HG02973 (cell line): ENCODE data around the gene TSEN34.
"Not testable (repeated sequence)": the region's sequence is repeated elsewhere in the genome, so short reads cannot be mapped to it uniquely, and the experiment has no call there.

ENCODE experiments used
- ATAC-seq: cut with Tn5 transposase; IDR thresholded peaks from one replicate; pipeline ENCODE4 v1.9.1; 2021; ENCODE audit warnings: moderate library complexity; ENCODE audit not compliant: unreplicated experiment

Gene TSEN34

DNA sequence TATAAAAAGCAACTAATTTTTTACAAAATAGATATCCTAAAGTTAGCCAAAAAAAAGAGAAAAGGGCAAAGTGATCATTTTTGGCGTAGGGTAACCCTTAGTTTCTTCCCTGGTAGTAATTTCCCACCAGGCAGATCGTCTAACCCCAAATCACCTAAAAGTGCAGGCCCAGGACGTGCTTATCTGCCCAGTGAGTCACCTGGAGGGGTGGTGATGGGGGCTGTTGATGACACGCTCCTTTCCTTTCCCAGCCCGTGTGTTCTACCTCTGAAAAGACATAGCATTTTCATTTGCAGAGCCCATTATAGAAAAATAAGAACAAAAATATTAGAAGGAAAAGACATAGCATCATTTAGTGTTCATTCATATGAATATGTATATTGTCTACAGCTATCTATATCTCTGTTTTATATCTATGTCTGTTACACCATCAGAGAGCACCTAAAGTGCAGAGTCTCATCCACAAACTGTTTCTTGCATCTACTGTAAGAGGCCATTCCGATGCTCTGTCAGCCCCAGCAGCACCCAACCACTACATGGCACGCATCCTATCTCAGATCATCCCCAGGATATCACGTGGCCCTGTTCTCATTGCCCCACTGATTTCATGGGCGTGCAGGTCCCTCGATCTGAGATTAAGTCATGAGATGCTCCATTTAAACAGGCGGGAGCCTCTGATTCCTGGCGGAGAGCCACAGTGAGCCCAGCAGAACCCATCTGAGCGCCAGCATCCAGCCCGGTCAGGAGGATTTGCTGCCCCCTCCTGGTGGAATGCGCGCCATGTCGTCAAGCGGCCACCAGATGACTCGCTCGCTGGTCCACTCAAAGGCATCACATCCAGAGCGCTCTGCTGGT, 40.2 kb downstream of the TSEN34 start:
- no peak for ATAC-seq

DNA sequence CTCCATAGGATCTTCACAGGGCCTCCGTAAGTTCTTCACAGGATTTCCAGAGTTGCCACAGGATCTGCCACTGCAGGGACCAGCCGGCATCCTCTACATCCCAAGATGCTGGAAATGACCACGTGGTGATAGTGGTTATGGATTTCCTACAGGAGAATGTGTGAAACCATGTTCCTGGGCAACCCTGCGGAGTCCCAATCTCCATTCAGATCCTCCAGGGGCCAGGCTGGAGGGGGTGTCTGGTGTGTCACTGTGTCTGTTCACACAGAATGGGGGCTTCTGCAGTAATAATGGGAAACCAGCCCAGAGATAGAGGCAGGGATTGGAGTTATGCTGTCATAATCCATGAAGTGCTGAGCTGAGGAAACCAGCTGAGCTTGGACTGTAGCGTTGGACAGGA, 42.8 kb downstream of the TSEN34 start:
- no peak for ATAC-seq

DNA sequence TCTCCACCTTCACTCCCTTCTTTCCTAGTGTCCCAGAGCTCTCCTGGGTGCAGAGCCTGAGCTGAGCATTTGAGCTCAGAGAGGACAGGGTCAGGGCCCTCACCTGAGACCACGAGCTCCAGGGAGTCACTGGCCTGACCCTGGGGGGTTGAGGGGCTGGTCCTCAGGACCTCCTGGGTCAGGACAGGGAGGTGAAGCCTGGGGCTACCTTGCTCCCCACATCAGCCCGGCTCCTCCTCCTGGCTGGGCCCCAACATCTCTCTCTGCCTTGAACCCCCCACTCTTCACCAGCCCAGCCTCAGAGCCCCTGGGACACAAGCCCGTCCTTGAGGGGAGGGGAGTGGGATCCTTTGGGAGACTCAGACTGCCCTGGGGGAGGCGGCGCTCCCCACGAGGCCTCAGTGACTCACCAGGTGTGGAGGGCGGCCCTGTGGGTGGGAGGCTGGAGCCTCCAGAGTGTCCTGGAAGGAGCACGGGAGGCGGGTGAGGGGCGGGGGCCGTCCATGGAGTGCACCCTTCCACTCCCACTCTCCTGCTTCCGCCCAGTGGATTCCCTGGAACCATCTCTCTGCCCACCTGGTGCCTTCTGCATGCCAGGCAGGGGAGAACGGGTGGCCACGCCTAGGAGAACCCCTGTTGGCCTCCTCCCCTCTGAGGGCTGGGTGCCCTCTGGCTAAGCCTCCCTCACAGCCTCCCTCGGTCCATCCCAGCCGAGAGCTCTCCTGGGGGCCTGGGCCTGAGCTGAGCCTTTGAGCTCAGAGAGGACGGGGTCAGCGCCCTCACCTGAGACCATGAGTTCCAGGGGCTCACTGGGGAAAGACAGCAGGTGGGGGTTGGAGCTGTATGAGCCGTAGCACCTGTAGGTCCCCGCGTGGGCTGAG, 48.6 kb downstream of the TSEN34 start:
- ATAC-seq, result not testable (repeated sequence)

DNA sequence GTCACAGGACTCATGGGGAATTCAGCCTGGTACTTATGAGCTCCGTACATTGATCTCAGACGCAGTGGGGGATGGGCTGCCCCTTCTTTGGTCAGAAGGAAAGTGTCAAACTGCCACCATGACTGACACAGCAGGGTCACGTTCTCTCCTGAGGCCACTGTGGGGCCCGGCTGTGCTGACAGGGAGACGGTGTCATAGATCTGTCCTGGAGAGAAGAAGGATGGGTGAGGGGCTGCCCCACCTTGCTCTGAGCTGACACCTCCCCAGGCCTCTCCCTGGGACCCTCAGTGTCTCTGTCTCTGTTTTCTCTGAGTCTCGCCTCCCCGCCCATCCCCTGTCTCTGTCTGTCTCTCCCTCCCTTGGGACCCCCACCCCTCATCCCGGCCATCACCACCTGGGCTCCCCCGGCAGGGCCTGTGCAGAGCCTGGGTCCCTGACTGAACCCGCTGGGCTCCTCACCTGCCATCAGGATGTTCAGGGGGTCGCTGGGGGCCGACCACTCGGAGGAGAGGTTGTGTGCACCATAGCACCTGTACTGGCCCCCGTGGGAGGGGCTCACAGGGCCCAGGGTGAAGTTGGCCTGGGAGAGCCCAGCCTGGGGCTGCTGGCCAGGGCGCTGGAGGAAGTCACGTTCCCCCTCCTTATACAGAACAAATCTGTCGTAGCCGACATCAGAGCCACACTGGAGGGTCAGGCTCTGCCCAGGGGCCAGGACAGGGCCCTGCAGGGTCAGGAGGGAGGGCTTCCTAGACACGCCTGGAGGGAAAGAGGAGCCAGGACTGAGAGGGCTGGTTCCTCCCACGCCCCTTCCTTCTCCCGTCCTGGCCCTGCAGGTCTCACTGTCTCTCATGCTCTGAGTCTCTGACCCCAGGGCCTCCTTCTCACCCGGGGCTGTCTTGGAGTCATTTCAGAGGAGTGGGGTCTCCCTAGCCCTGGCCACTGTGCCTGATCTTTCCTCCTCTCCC, 49.5 kb downstream of the TSEN34 start:
- ATAC-seq, result not testable (repeated sequence)

DNA sequence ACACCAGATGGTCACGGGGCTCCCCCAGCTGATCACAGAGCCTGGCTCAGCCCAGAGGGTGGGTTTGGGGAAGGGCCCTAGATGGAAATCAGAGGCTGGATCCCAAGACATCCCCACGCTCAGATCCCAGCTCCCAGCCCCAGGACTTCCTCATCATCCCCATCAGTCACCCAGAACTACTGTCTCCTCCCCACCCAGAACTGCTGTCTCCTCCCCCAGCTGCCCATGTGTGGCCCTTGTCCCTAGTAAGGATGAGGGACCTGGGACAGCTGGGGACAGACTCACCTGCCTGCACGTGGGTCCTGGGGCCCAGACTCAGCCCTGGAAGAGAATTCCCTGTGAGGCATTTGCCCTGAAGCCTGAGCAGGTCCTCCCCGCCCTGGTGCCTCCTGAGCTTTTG, 51.1 kb downstream of the TSEN34 start:
- not testable (repeated sequence) for ATAC-seq

DNA sequence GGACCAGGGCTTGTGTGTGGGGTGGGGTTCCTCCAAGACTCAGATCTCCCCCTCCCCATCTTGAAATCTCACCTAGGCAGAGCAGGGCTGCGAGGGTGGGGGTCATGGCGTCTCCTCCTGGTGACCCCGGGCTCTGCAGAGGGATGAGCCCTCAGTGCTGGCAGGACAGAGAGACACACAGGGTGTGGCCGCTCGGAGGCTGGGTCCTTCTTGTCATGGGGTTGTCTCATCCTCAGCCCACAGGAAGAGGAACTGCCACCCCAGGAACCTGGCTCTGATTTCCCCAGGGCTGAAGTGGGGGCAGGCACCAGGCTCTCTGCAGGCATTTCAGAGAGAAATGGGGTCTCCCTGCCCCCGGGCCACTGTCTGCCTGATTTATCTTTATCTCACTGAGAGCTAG, 51.5 kb downstream of the TSEN34 start, which contains the start of gene LILRA6:
LILRA6 (minus strand) TSS at position 145 of the 400 bp plus-strand sequence.
- not testable (repeated sequence) for ATAC-seq

DNA sequence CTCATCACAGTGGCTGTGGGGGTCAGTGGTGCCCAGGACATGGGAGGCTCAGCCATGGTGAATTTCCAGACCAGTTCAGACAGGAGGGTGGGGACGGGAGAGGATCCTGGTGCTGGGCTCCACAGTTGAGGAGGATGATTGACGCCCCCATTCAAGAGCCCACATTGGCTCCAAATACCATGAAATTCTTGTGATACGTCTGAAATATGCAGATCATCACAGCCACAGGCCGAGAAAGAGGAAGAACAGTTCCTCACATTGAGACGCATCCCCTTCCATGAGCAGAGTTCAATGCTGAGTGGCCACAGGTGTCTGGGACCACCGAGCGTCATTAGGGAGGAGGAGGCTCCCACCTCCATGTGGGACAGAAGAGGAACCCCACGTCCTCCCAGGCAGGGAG, 52.7 kb downstream of the TSEN34 start:
- ATAC-seq, result not testable (repeated sequence)
